Kidney tubule cell (primary cell): ENCODE data around the gene PRKN.

Experiments used
- DNase-seq: peaks from one replicate; pipeline ENCODE4 v3.0.0-alpha.2; 2018; ENCODE audit warnings: low spot score

Gene PRKN

DNA sequence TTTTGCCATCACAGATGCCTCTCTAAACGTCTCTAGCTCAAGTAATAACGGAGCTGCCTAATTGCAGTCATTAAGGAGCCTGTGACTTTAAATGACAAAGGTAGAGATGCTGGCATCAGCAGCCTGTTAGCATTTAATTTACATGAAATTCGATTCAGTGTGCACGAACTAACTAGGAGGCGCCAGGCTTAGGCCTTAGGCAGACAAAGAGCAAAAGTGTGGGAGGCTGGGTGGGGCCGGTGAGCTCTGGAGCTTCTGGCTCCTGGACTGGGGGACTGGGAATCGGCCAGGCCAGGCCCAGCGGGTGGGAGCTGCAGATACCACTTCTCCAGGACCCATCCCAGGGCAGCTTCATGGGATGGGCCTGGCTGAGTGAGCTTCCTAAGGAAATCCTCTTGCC, 1283.7 kb downstream of the PRKN start:
- DNase-seq, result peak; percentile 63

GRCh38 chr6:161442420-161442819, 1285.1 kb downstream of the PRKN start:
- DNase-seq, result peak; percentile 70

GRCh38 chr6:161440299-161440698, 1287.3 kb downstream of the PRKN start:
- DNase-seq, result no peak

- DNase-seq, result peak; percentile 95
These were observed 1288.5 kb downstream of the PRKN start for GRCh38 chr6:161439093-161439492.

DNA sequence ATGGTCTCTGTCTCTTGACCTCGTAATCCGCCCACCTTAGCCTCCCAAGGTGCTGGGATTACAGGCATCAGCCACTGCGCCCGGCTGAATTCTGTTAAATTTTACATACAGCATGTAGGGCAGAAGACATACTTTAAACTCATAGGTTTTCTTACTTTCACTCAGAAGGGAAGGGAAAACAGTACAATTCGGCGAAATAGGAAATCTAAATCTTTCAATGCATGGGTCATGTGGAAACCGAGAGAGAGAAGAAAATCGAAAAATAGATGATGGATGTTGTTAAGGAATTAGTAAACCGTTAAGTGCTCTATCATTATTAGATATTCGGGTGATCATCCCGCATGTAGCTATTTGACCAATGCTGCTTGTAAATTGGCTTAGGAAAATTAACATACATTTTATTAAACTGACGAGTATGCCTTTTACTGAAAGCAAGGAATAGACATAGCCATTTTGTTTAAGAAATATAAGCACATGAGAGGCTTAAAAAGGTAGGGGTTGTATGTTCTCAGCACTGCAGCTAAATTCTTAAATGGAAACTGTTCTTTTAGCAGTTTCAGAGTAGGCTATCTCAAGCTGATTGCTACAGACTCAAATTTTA, 1289.0 kb downstream of the PRKN start:
- DNase-seq, result no peak

GRCh38 chr6:161437851-161438250, 1289.7 kb downstream of the PRKN start:
- no peak for DNase-seq

DNA sequence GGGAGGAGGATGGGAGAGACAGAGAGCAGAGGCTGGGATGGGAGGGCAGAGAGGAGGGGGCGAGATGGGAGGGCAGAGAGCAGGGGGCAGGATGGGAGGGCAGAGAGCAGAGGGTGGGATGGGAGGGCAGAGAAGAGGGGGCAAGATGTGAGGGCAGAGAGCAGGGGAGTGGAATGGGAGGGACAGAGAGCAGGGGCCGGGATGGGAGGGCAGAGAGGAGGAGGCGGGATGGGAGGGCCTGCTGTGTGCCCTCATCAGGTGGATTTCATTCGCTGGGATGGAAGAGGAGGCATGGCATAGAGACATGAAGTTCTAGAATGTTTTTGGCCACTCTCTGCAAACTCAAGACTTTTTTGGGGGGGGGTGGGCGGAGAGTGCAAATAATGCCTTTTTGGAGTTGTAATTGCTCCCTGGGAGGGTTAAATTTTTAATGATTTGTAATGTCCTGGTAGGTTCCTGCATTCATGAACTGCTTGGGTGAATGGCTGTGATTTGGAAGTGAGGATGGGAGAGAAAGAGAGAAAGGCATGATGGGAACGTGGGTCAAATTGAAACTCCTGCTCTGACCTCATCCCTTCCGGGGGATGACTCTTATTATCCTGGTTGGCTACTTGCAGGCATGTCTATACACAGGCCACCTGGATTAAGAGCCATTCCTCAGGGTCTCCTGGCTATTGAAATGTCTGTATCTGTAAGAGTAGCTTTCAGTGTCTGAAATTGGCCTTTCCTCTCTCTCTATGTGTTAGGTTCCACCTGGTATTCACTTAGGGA, 1291.3 kb downstream of the PRKN start:
- DNase-seq, result peak; percentile 90

GRCh38 chr6:161435748-161436070, 1291.9 kb downstream of the PRKN start:
- peak; percentile 71 for DNase-seq

- DNase-seq, result peak; percentile 96
These were observed 1292.4 kb downstream of the PRKN start for GRCh38 chr6:161434921-161435747.

DNA sequence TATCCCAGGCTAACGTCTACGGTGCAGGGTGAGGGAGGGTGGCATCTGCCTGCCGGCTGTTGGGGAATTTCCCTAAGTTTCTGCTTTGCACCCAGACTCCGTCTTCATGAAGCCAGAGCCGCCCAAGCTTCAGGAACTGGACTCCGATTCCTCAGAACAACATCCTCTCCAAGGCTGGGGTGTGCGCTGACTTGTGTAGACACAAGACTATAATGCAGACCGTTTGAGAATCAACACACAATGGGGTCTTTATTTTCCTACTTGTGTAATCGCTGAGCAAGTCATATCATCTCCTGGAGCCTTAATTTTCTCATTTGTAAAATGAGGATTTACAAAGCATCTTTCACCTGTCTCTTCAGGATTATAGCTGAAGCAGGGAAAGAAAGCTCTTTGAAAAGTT, 1293.2 kb downstream of the PRKN start:
- DNase-seq, result peak; percentile 74

DNA sequence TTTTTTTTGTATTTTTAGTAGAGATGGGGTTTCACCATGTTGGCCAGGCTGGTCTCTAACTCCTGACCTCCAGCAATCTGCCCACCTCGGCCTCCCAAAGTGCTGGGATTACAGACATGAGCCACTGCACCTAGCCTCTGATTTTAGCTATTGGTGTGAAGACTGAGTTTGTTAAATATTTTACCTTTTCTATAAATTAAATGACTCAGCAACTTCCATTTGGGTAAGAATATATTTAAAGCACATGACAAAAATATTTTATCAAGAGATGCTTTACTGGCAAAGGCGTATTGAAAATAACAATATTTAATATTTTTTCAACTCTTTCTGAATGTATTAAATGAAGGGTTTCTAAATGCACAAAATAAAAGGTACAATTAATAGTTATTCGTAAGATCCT, 1295.0 kb downstream of the PRKN start:
- DNase-seq, result no peak

GRCh38 chr6:161429921-161430490, 1297.6 kb downstream of the PRKN start:
- DNase-seq, result no peak

- peak; percentile 48 for DNase-seq
These were observed 1303.1 kb downstream of the PRKN start for GRCh38 chr6:161424421-161424820.

- peak; percentile 88 for DNase-seq
These were observed 1304.6 kb downstream of the PRKN start for GRCh38 chr6:161422710-161423680.

- peak; percentile 86 for DNase-seq
These were observed 1309.1 kb downstream of the PRKN start for GRCh38 chr6:161418463-161418945.

- DNase-seq, result peak; percentile 89
These were observed 1309.7 kb downstream of the PRKN start for GRCh38 chr6:161417717-161418462.

DNA sequence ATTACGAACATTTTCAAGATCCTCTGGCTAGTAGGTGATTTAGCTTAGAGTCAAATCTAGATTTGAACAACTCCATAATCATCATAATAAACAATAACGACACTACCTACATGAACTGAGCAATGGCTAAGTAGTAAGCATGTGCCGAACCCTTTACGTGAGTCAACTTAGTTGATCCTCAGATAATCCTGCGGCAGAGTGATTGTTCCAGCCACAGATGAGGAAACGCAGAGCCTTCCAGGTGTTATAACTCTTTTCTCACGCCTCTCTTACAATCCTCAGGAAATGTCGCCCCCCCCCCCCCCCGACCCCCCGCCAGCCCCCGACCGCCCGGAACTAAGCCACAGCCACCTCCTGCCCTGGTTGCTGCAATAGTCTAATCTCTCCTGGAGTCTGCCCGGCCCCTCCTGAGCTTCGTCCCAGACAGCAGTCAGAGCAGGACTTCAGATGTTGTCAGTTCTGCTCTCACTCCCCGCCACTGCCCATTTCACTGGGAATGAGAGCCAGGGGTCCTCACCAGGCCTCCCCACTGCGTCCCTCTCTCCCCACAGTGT, 1312.2 kb downstream of the PRKN start:
- no peak for DNase-seq

DNA sequence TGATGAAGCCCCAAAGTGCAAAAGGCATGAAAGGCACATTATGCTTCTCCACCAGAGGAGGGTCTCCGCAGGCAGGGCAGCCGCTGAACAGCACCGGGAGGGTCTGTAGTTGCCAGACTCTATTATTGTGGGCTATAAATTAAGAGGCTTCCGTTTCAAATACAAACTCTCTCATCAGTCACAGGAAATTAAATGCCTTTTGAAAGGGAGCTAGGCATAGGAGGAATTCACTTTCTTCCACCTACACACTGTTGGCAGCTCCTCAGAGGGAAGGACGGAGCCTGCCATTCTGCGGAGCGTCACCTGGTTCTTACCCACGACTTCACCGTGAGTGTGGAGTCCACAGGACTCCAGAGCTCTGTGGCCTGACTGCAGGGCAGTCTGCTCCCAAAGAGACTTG, 1312.9 kb downstream of the PRKN start:
- no peak for DNase-seq

DNA sequence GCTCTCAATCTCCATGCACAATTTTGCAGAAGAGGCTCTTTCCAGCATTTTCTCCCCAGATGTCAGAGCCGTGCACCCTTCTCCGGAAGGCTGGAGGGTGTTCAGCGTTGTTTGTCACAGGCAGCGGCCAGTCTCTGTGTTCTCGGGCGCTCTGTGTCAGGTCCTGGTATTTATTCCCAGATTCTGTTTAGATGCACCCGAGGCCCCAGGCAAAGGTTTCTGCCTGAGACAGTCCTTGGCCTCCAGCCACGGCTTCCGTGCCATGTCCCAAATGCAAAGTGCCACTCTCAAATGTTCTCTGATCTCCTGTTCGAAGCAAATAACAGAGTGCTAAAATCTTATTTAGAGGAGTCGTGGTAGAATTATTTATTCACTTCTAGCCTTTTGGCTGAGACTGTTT, 1313.4 kb downstream of the PRKN start:
- DNase-seq, result peak; percentile 18

GRCh38 chr6:161413355-161413771, 1314.2 kb downstream of the PRKN start:
- DNase-seq, result no peak
